HG03066 (cell line): ENCODE results near the gene KCNIP4.

ENCODE experiments used
- ATAC-seq: cut with Tn5 transposase; IDR thresholded peaks from one replicate; pipeline ENCODE4 v1.9.1; 2021; ENCODE audit warnings: low read depth; ENCODE audit not compliant: unreplicated experiment

KCNIP4 gene

GRCh38 chr4:21628116-21628670, 320.4 kb downstream of the KCNIP4 start:
- ATAC-seq: no peak

GRCh38 chr4:21625447-21625846, 323.1 kb downstream of the KCNIP4 start:
- ATAC-seq: no peak

GRCh38 chr4:21605006-21605405, 343.6 kb downstream of the KCNIP4 start:
- ATAC-seq: no peak

- ATAC-seq: no peak
These were observed 352.1 kb downstream of the KCNIP4 start for GRCh38 chr4:21596521-21596920.

DNA sequence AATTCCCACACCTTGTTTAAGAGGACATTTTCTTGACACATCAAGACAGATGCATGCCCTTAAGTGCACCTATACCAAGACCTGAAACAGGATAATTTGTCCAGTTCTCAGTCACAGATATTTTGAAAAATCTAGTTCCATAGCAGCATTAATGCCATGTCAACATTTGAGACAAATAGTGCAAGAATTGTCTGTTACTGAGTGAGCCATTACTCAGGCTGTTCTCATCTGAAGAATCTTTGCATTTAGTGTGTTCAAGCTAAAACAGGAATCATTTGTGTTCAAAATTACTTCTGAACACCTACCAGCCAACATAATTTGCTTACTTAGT, 354.9 kb downstream of the KCNIP4 start:
- no peak for ATAC-seq

DNA sequence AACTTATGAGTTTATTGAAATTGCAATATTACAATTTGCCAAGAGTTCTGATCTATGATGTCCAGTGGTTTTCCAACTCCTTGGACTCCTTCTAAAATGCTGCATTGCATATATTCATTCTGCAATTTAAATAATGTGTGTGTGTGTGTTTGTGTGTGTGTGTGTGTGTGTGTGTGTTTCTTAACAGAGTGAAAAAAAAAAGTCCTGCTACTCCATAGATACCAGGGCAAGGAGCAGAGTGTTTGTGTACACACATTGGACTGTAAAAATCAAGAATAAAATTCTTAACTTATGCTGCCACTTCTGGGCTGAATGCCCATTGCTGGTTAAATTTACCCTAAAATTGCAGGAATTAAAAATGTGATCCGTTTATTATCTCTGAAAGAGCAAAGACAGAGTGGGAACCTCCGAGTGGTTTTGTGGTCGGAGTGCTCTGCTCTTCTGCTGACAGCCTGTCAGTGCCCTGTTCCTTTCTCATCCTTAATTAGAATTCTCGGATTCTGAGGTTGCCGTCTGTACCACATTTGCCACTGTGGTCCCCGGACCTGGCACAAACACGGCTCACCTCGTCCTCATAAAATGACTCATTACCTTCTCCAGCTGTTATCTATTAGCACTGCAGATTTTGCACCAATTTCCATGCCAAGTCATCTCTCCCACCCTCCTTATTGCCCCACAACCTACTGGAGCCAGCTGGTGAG, 355.5 kb downstream of the KCNIP4 start:
- no peak for ATAC-seq

DNA sequence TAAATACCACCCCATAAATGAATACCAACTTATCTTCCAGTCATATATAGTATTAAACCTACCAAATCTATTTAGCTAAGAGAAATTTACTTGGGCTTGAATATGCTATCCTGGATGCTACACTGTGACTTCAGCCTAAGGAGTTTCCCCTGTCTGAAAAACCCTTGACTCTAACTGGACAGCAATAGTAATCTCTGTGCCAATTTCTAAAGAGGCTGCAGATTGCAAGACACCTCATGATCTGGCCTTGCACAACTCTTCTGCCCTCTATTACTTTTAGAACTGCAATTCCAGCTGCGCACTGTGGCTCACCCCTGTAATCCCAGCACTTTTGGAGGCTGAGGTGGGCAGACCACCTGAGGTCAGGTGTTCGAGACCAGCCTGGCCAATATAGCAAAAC, 371.5 kb downstream of the KCNIP4 start:
- no peak for ATAC-seq

DNA sequence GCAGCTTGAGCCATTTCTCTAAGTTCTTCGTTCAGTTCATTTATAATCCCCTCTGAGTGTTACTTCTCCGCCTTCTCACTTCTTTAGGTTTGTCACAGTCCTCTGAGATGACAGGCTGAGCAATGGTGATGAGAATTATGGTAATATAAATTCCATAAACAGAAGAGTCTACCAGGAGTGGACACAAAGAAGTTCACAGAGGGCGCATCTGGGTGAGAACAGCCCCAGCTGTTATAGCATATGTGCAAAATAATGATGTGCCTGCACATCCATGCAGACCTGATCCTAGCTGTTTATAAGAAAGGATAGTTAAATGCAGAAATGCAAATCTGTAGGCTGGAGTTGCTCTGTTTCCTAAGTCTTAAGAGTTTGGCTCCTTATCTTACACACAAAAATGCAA, 377.5 kb downstream of the KCNIP4 start:
- no peak for ATAC-seq

DNA sequence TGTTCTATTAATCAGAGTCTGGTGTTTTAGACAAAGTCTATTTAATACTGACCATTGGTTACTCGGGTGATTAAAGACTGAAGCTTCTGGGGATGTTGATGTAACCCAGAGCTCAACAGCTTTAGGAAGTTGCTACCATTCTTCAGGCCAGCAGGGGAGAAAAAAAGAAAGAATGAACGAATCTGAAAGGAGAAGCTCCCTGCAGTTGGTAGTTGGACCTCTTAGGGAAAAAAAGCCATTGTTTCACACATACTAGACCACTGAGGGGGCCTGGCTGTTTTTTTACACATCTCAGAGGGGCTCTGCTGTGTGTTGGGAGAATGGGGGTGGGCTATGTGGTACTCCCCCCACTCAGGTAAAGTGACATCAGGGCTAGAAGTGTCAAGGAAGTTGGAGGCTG, 378.9 kb downstream of the KCNIP4 start:
- ATAC-seq: no peak

- no peak for ATAC-seq
These were observed 393.5 kb downstream of the KCNIP4 start for GRCh38 chr4:21555083-21555482.

DNA sequence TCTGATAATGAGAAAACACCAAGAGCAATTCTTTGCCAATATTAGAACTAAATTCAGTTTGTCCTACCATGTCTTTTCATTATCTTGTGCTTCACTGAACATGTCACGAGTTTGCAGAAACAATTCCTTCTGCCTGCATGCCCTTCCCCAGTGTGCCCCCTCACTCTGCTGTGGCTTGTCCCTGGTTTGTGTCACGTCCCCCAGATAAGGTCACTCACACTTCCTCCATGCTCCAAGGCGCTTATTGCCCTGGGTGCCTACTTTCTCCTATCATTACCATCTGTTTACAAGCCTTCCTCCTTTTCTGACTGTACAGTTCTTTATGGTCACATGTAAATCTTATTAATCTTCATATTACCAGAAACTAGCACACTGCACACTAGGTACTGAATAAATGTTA, 394.1 kb downstream of the KCNIP4 start:
- ATAC-seq: no peak

DNA sequence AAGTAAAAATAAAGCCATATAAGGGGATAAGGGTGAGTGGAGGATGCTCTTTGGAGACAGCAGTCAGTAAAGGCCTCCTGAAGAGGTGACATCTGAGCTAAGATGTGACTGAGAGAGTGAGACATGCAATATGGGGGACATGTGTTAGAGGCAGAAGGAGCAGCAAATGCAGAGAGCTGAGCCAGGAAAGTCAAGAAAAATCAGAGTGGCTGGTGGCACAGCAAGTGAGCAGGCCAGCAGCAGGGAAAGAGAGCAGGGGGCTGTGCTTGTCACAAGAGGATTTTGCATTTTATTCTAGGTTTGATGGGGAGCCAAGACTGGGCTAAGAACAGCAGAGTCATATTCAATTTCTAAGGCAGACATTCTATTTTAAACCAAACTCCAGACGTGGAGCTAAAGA, 394.5 kb downstream of the KCNIP4 start:
- no peak for ATAC-seq

- ATAC-seq: no peak
These were observed 396.1 kb downstream of the KCNIP4 start for GRCh38 chr4:21552455-21552854.

- ATAC-seq: no peak
These were observed 403.6 kb downstream of the KCNIP4 start for GRCh38 chr4:21544955-21545354.

- ATAC-seq: no peak
These were observed 404.2 kb downstream of the KCNIP4 start for GRCh38 chr4:21544415-21544814.

DNA sequence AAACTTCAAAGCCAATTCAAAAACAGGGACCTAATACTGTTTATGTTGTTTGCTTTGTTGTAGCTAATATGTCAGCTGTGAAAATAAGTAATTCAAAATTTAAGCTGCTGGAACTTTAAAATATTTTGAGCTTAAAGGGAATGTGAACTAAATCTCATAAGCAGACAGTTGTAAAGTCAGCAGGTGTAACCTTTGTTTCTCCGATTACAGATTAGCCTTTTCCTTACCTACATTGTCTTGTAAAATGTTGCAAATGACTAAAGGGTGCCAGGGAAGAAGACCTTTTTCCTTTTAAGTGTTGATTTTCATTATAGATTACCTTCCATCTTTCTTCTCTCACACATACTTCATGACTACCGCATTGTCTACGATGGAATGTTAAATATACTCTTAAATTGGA, 405.1 kb downstream of the KCNIP4 start:
- ATAC-seq: no peak

DNA sequence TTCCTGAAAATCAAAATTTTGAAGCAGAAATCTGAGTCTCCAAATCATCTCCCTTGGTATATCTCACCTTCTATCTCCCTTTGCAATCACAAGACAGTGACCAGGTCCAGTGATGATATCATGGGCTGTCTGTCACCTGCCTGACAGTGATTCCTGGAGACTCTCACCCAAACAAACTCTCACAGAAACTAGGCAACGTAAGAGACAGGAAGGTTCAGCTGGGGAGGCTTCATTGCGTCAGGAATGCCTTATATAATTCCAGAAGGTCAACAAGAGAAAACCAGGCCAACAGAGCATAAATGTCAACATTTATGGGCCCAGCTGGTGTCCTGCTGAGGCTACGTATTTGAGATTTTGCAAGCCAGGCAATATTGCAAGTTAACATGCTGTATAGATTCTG, 412.7 kb downstream of the KCNIP4 start:
- ATAC-seq: no peak

DNA sequence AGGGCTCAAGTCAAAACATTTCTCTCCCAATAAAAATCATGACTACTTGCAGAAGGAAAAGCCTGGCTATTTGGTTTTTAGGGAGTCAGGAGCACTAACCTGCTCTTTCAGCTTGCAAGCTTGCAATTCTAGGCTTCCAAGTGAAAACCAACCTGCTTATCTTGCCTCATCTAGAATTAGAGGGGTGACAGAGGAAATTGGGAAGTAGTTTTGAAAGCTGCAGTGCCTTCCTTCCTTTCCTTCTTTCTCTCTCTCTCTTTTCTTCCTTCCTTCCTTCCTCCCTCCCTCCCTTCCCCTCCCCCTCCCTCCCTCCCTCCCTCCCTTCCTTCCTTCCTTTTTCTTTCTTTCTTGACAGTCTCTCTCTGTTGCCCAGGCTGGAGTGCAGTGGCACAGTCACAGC, 417.5 kb downstream of the KCNIP4 start:
- ATAC-seq: no peak

- ATAC-seq: no peak
These were observed 419.4 kb downstream of the KCNIP4 start for GRCh38 chr4:21529214-21529613.

GRCh38 chr4:21522296-21522695, 426.3 kb downstream of the KCNIP4 start:
- no peak for ATAC-seq

GRCh38 chr4:21517126-21517859, 431.3 kb downstream of the KCNIP4 start:
- ATAC-seq: no peak

DNA sequence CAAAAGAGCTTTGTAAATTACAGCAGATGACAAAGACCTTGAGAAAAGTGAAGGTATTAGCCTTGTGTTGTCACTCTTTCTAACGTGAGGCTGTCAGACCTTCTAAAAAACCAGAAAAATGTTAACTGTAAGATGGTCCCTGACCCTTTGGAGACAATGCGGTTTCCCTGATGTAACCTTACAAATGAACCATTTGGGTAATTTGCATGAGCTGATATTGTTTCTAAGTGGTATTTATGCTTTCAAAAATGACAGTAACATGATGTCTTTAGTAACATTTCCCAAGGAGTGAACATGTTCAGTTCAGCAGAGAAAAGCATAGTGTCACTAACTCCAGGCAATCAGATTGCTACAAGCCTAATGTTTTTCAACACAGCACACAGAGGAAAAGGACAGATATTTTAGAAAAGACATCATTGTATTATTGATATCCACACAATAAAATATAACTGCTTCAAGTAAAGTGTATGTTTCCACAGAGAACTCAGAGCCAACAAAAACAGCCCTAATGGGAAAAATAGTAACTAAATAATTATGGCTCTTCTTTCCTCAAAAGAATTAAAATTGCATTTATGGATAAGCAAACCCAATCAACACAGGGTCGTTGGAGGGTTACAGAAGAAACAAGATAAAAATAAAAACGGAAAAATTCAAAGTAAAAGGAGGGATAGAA, 434.4 kb downstream of the KCNIP4 start:
- ATAC-seq: no peak
